T-helper 1 cell (primary cell): Measurements from ENCODE around the gene PLPP4.
A peak's percentile ranks its signal among the peaks of the same experiment; 100 is the strongest.
"Not testable (repeated sequence)": the region's sequence is repeated elsewhere in the genome, so short reads cannot be mapped to it uniquely, and the experiment has no call there.

ENCODE experiments used
- DNase-seq, 5 donors: peaks; one replicate each; pipeline ENCODE4 v3.0.0-alpha.2; 2012 to 2020

Gene PLPP4

GRCh38 chr10:120492346-120492745, 35.3 kb downstream of the PLPP4 start:
- no peak for DNase-seq

- DNase-seq: no peak
These were observed 36.6 kb downstream of the PLPP4 start for GRCh38 chr10:120493411-120494312.

- no peak for DNase-seq
These were observed 37.3 kb downstream of the PLPP4 start for GRCh38 chr10:120494313-120494710.

- no peak for DNase-seq
These were observed 38.4 kb downstream of the PLPP4 start for GRCh38 chr10:120495226-120496009.

- no peak for DNase-seq
These were observed 42.9 kb downstream of the PLPP4 start for GRCh38 chr10:120499883-120500282.

- DNase-seq: no peak
These were observed 46.7 kb downstream of the PLPP4 start for GRCh38 chr10:120503689-120504088.

- DNase-seq: not testable (repeated sequence)
These were observed 47.2 kb downstream of the PLPP4 start for GRCh38 chr10:120504227-120504626.

- no peak for DNase-seq
These were observed 48.0 kb downstream of the PLPP4 start for GRCh38 chr10:120505056-120505455.

GRCh38 chr10:120505866-120506265, 48.8 kb downstream of the PLPP4 start:
- DNase-seq: no peak

GRCh38 chr10:120506674-120507073, 49.6 kb downstream of the PLPP4 start:
- no peak for DNase-seq

GRCh38 chr10:120507175-120507574, 50.1 kb downstream of the PLPP4 start:
- DNase-seq: no peak

GRCh38 chr10:120507651-120508050, 50.6 kb downstream of the PLPP4 start:
- DNase-seq: no peak

GRCh38 chr10:120508393-120508792, 51.4 kb downstream of the PLPP4 start:
- DNase-seq: peak in 1 of 5 donors; percentile 33

GRCh38 chr10:120508966-120509365, 51.9 kb downstream of the PLPP4 start:
- no peak for DNase-seq

GRCh38 chr10:120511165-120511564, 54.1 kb downstream of the PLPP4 start:
- no peak for DNase-seq

- no peak for DNase-seq
These were observed 56.3 kb downstream of the PLPP4 start for GRCh38 chr10:120513307-120513796.

GRCh38 chr10:120514035-120514620, 57.1 kb downstream of the PLPP4 start:
- DNase-seq: peak in 1 of 5 donors; percentile 8

- no peak for DNase-seq
These were observed 57.9 kb downstream of the PLPP4 start for GRCh38 chr10:120514959-120515358.

GRCh38 chr10:120515741-120516140, 58.7 kb downstream of the PLPP4 start:
- DNase-seq: no peak

- DNase-seq: no peak
These were observed 59.4 kb downstream of the PLPP4 start for GRCh38 chr10:120516426-120516825.

GRCh38 chr10:120517196-120517595, 60.2 kb downstream of the PLPP4 start:
- DNase-seq: no peak

GRCh38 chr10:120517881-120518484, 61.0 kb downstream of the PLPP4 start:
- no peak for DNase-seq

GRCh38 chr10:120521880-120522279, 64.9 kb downstream of the PLPP4 start:
- no peak for DNase-seq
